GM12878 (cell line): ENCODE data around the gene CD101.

Source experiments
- EP300 ChIP-seq, 2 experiments: fragments of 150-350 bp in 1 of 2; IDR thresholded peaks; 2 replicates each; pipeline ENCODE4 v1.6.1; 2011 to 2012; ENCODE audit warnings: low read depth in 2 of 2, low read length in 2 of 2, borderline replicate concordance in 1 of 2, improper control_type of control experiment in 1 of 2, inconsistent platforms in 1 of 2; ENCODE audit not compliant: control insufficient read depth in 1 of 2
- FOS ChIP-seq: IDR thresholded peaks from 3 replicates; pipeline ENCODE4 v1.6.1; 2011; ENCODE audit warnings: borderline replicate concordance; ENCODE audit not compliant: insufficient read length; ENCODE audit errors: extremely low read depth
- LARP7 ChIP-seq: fragments of 450-650 bp; IDR thresholded peaks from 2 replicates; pipeline ENCODE4 v1.6.1; 2017; ENCODE audit warnings: mild to moderate bottlenecking
- MAX ChIP-seq: IDR thresholded peaks from 2 replicates; pipeline ENCODE4 v1.6.1; 2012; ENCODE audit warnings: low read depth, low read length, improper control_type of control experiment
- POLR2A ChIP-seq: IDR thresholded peaks from 2 replicates; pipeline ENCODE4 v1.6.1; 2011; ENCODE audit warnings: low read depth, mild to moderate bottlenecking, low read length
- POLR2AphosphoS5 ChIP-seq: IDR thresholded peaks from 2 replicates; pipeline ENCODE4 v1.6.1; 2011; ENCODE audit warnings: mild to moderate bottlenecking, low read length, inconsistent platforms
- SP1 ChIP-seq: IDR thresholded peaks from one replicate; pipeline ENCODE4 v1.6.1; 2011; ENCODE audit warnings: low read depth, low read length
- SPI1 ChIP-seq: IDR thresholded peaks from 2 replicates; pipeline ENCODE4 v1.6.1; 2011; ENCODE audit warnings: low read depth, mild to moderate bottlenecking, low read length, moderate library complexity, borderline replicate concordance; ENCODE audit not compliant: insufficient read depth
- YY1 ChIP-seq: IDR thresholded peaks from 2 replicates; pipeline ENCODE4 v1.6.1; 2011; ENCODE audit warnings: low read depth, mild to moderate bottlenecking, low read length
- TF ChIP-seq, protein P1 (sequence below), 3 experiments: IDR thresholded peaks in 2 of 3; conservative IDR thresholded peaks in 1 of 3; 2 replicates each; pipeline ENCODE4 v1.5.1; 2011; ENCODE audit warnings: low read depth in 3 of 3, low read length in 3 of 3, mild to moderate bottlenecking in 3 of 3, control low read depth in 2 of 3, moderate library complexity in 2 of 3, inconsistent platforms in 1 of 3, mixed read lengths in 1 of 3; ENCODE audit not compliant: control insufficient read depth in 2 of 3, insufficient read depth in 1 of 3; ENCODE audit errors: extremely low read depth in 1 of 3
- TF ChIP-seq, protein P2 (sequence below): IDR thresholded peaks from 2 replicates; pipeline ENCODE4 v1.6.1; 2012; ENCODE audit warnings: mild to moderate bottlenecking, low read depth, low read length
- TF ChIP-seq, protein P3 (sequence below): IDR thresholded peaks from 2 replicates; pipeline ENCODE4 v1.6.1; 2011; ENCODE audit warnings: borderline replicate concordance, low read depth, mild to moderate bottlenecking, moderate library complexity, low read length; ENCODE audit not compliant: insufficient read depth, poor library complexity, severe bottlenecking

GRCh38 chr1:117076648-117077047, 75.1 kb downstream of the CD101 start:
- TF ChIP-seq POLR2A (no peak), MAX (no peak), LARP7 (no peak), SP1 (no peak), EP300 (IDR thresholded peaks at IDR 0.05; ENCODE audit: borderline replicate concordance in 1 of 2, control insufficient read depth in 1 of 2, low read depth in 2 of 2, low read length in 2 of 2) (no peak), FOS (no peak), YY1 (no peak), POLR2AphosphoS5 (no peak), SPI1 (no peak)
- TF ChIP-seq, protein P1, sequence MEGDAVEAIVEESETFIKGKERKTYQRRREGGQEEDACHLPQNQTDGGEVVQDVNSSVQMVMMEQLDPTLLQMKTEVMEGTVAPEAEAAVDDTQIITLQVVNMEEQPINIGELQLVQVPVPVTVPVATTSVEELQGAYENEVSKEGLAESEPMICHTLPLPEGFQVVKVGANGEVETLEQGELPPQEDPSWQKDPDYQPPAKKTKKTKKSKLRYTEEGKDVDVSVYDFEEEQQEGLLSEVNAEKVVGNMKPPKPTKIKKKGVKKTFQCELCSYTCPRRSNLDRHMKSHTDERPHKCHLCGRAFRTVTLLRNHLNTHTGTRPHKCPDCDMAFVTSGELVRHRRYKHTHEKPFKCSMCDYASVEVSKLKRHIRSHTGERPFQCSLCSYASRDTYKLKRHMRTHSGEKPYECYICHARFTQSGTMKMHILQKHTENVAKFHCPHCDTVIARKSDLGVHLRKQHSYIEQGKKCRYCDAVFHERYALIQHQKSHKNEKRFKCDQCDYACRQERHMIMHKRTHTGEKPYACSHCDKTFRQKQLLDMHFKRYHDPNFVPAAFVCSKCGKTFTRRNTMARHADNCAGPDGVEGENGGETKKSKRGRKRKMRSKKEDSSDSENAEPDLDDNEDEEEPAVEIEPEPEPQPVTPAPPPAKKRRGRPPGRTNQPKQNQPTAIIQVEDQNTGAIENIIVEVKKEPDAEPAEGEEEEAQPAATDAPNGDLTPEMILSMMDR (IDR thresholded peaks at IDR 0.05 in 2 of 3, conservative IDR thresholded peaks at IDR 0.05 in 1 of 3; ENCODE audit: control insufficient read depth in 2 of 3, extremely low read depth in 1 of 3, insufficient read depth in 1 of 3, low read depth in 3 of 3, low read length in 3 of 3), result no peak
- TF ChIP-seq, protein P2, sequence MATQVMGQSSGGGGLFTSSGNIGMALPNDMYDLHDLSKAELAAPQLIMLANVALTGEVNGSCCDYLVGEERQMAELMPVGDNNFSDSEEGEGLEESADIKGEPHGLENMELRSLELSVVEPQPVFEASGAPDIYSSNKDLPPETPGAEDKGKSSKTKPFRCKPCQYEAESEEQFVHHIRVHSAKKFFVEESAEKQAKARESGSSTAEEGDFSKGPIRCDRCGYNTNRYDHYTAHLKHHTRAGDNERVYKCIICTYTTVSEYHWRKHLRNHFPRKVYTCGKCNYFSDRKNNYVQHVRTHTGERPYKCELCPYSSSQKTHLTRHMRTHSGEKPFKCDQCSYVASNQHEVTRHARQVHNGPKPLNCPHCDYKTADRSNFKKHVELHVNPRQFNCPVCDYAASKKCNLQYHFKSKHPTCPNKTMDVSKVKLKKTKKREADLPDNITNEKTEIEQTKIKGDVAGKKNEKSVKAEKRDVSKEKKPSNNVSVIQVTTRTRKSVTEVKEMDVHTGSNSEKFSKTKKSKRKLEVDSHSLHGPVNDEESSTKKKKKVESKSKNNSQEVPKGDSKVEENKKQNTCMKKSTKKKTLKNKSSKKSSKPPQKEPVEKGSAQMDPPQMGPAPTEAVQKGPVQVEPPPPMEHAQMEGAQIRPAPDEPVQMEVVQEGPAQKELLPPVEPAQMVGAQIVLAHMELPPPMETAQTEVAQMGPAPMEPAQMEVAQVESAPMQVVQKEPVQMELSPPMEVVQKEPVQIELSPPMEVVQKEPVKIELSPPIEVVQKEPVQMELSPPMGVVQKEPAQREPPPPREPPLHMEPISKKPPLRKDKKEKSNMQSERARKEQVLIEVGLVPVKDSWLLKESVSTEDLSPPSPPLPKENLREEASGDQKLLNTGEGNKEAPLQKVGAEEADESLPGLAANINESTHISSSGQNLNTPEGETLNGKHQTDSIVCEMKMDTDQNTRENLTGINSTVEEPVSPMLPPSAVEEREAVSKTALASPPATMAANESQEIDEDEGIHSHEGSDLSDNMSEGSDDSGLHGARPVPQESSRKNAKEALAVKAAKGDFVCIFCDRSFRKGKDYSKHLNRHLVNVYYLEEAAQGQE, result no peak
- TF ChIP-seq, protein P3, sequence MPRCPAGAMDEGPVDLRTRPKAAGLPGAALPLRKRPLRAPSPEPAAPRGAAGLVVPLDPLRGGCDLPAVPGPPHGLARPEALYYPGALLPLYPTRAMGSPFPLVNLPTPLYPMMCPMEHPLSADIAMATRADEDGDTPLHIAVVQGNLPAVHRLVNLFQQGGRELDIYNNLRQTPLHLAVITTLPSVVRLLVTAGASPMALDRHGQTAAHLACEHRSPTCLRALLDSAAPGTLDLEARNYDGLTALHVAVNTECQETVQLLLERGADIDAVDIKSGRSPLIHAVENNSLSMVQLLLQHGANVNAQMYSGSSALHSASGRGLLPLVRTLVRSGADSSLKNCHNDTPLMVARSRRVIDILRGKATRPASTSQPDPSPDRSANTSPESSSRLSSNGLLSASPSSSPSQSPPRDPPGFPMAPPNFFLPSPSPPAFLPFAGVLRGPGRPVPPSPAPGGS, result no peak
